IMR-90 (cell line): ENCODE results near the gene IL10. TPM values are rescaled to one million over a fixed set of nuclear protein-coding genes. Genes with fewer than 3 reads are reported as not detected.

Experiments
- ATAC-seq: fragments of 200-7000 bp; cut with Tn5 transposase; 2 replicates; pipeline ENCODE4 v1.9.1; 2020; ENCODE audit warnings: low read depth, mild to moderate bottlenecking, moderate library complexity
- BruUV-seq: library from RNA; stranded (reverse); fragments of 400-500 nt; replicated peaks from 2 replicates; lab custom pipeline; 2021; lab: Mats Ljungman, UMichigan
- CTCF ChIA-PET: fragments of 300-600 bp; formaldehyde crosslinking; extraction: SDS; loops from one replicate; lab custom pipeline; 2021; ENCODE audit warnings: antibody characterized with exemption; lab: Yijun Ruan, JAX
- POLR2A ChIA-PET: fragments of 300-600 bp; sonication (Branson Sonifier 250); formaldehyde crosslinking; loops from one replicate; lab custom pipeline; 2022; ENCODE audit warnings: antibody characterized with exemption; ENCODE audit not compliant: unreplicated experiment; lab: Charles Lee
- DNase-seq: peaks from one replicate; pipeline ENCODE4 v3.0.0; 2013
- H2AFZ ChIP-seq: replicated peaks from 2 replicates; pipeline ENCODE3; 2013; ENCODE audit warnings: low read length, mild to moderate bottlenecking; ENCODE audit not compliant: poor library complexity
- H2AK5ac ChIP-seq: 2 replicates; pipeline ENCODE4 v1.6.1; 2013; ENCODE audit warnings: low read depth, low read length, inconsistent platforms
- H2AK9ac ChIP-seq: replicated peaks from 2 replicates; pipeline ENCODE3; 2013; ENCODE audit warnings: mild to moderate bottlenecking, low read depth, low read length, moderate library complexity; ENCODE audit not compliant: poor library complexity
- H2BK120ac ChIP-seq: 2 replicates; pipeline ENCODE4 v1.6.1; 2013; ENCODE audit warnings: low read depth, low read length, inconsistent platforms
- H2BK15ac ChIP-seq: 3 replicates; pipeline ENCODE4 v1.6.1; 2013; ENCODE audit warnings: low read depth, low read length, inconsistent platforms
- H2BK20ac ChIP-seq: 2 replicates; pipeline ENCODE4 v1.6.1; 2013; ENCODE audit warnings: low read depth, mild to moderate bottlenecking, inconsistent platforms, low read length, moderate library complexity
- H2BK5ac ChIP-seq: 2 replicates; pipeline ENCODE4 v1.6.1; 2013; ENCODE audit warnings: mild to moderate bottlenecking, low read depth, low read length, inconsistent platforms; ENCODE audit not compliant: poor library complexity, severe bottlenecking
- H3K14ac ChIP-seq: replicated peaks from 2 replicates; pipeline ENCODE4 v1.6.1; 2013; ENCODE audit warnings: low read depth, low read length, inconsistent platforms
- H3K18ac ChIP-seq: 2 replicates; pipeline ENCODE4 v1.6.1; 2013; ENCODE audit warnings: low read depth, low read length, control low read depth
- H3K23ac ChIP-seq: 2 replicates; pipeline ENCODE4 v1.6.1; 2013; ENCODE audit warnings: low read depth, low read length, inconsistent platforms
- H3K27ac ChIP-seq: 2 replicates; pipeline ENCODE4 v1.5.1; 2013; ENCODE audit warnings: mild to moderate bottlenecking, control low read depth, low read length; ENCODE audit not compliant: insufficient read depth
- H3K27me3 ChIP-seq: 2 replicates; pipeline ENCODE4 v1.6.1; 2013; ENCODE audit warnings: low read length; ENCODE audit not compliant: control insufficient read depth, insufficient read depth
- H3K36me3 ChIP-seq: 2 replicates; pipeline ENCODE4 v1.6.1; 2013; ENCODE audit warnings: low read length, mixed read lengths; ENCODE audit not compliant: control insufficient read depth, insufficient read depth
- H3K4ac ChIP-seq: 2 replicates; pipeline ENCODE4 v1.6.1; 2013; ENCODE audit warnings: low read depth, low read length, inconsistent platforms
- H3K4me1 ChIP-seq: 2 replicates; pipeline ENCODE4 v1.6.1; 2013; ENCODE audit warnings: low read length, mixed read lengths; ENCODE audit not compliant: control insufficient read depth, insufficient read depth
- H3K4me2 ChIP-seq: 2 replicates; pipeline ENCODE4 v1.6.1; 2013; ENCODE audit warnings: low read depth, mild to moderate bottlenecking, control low read depth, low read length, moderate library complexity
- H3K4me3 ChIP-seq: 2 replicates; pipeline ENCODE4 v1.5.1; 2013; ENCODE audit warnings: low read depth, mild to moderate bottlenecking, control low read depth, low read length, moderate library complexity; ENCODE audit not compliant: insufficient read depth
- H3K56ac ChIP-seq: 2 replicates; pipeline ENCODE4 v1.6.1; 2013; ENCODE audit warnings: low read length, inconsistent platforms; ENCODE audit not compliant: insufficient read depth; ENCODE audit errors: extremely low read depth
- H3K79me1 ChIP-seq, 2 experiments: 2 replicates each; pipeline ENCODE4 v1.6.1; 2013; ENCODE audit warnings: low read length in 2 of 2, inconsistent platforms in 1 of 2, low read depth in 1 of 2
- H3K9ac ChIP-seq: 2 replicates; pipeline ENCODE4 v1.6.1; 2013; ENCODE audit warnings: low read depth, low read length, control low read depth
- H3K9me1 ChIP-seq: 2 replicates; pipeline ENCODE4 v1.6.1; 2013; ENCODE audit warnings: low read length, inconsistent platforms; ENCODE audit not compliant: insufficient read depth
- H3K9me3 ChIP-seq: 2 replicates; pipeline ENCODE4 v1.6.1; 2013; ENCODE audit warnings: low read length; ENCODE audit not compliant: control insufficient read depth, insufficient read depth
- H4K20me1 ChIP-seq: 2 replicates; pipeline ENCODE4 v1.6.1; 2013; ENCODE audit warnings: low read length, inconsistent platforms; ENCODE audit not compliant: insufficient read depth
- H4K5ac ChIP-seq: 2 replicates; pipeline ENCODE4 v1.6.1; 2013; ENCODE audit warnings: mild to moderate bottlenecking, low read depth, low read length, control low read depth
- H4K8ac ChIP-seq, 2 experiments: 2 replicates each; pipeline ENCODE4 v1.6.1; 2013; ENCODE audit warnings: low read depth in 2 of 2, low read length in 2 of 2, control low read depth in 1 of 2, inconsistent platforms in 1 of 2
- H4K91ac ChIP-seq: 2 replicates; pipeline ENCODE4 v1.6.1; 2013; ENCODE audit warnings: low read depth, low read length, inconsistent platforms; ENCODE audit not compliant: insufficient read depth
- CTCF ChIP-seq: conservative IDR thresholded peaks from 2 replicates; pipeline ENCODE4 v1.5.1; 2012; ENCODE audit warnings: mild to moderate bottlenecking, low read depth, low read length, improper control_type of control experiment
- MAFK ChIP-seq: IDR thresholded peaks from 2 replicates; pipeline ENCODE4 v1.6.1; 2012; ENCODE audit warnings: low read depth, low read length, improper control_type of control experiment
- MAZ ChIP-seq: IDR thresholded peaks from 2 replicates; pipeline ENCODE4 v1.6.1; 2012; ENCODE audit warnings: low read depth, mild to moderate bottlenecking, low read length, improper control_type of control experiment, moderate library complexity, borderline replicate concordance
- MXI1 ChIP-seq: IDR thresholded peaks from 2 replicates; pipeline ENCODE4 v1.6.1; 2012; ENCODE audit warnings: low read depth, mild to moderate bottlenecking, low read length, moderate library complexity, borderline replicate concordance
- POLR2A ChIP-seq: IDR thresholded peaks from 2 replicates; pipeline ENCODE4 v1.6.1; 2012; ENCODE audit warnings: mild to moderate bottlenecking, low read depth, low read length
- RAD21 ChIP-seq: IDR thresholded peaks from 2 replicates; pipeline ENCODE4 v1.6.1; 2012; ENCODE audit warnings: low read length, improper control_type of control experiment
- RCOR1 ChIP-seq: IDR thresholded peaks from 2 replicates; pipeline ENCODE4 v1.6.1; 2012; ENCODE audit warnings: mild to moderate bottlenecking, low read length, improper control_type of control experiment; ENCODE audit not compliant: insufficient replicate concordance
- USF2 ChIP-seq: fragments of 150-350 bp; IDR thresholded peaks from 2 replicates; pipeline ENCODE4 v1.6.1; 2017; ENCODE audit warnings: mild to moderate bottlenecking, antibody characterized with exemption, low read length, low read depth
- WGBS, 2 experiments: methylation state at CpG; one replicate each; pipeline versions ENCODE4 v1.1.5 to v1.1.7; 2013; ENCODE audit warnings: missing lambda C conversion rate in 2 of 2; ENCODE audit not compliant: insufficient read length in 1 of 2; ENCODE audit errors: extremely low coverage in 2 of 2; 5-methylcytosine and 5-hydroxymethylcytosine counted together
- dilution Hi-C: fragments of 300-500 bp; cut with HindIII; formaldehyde crosslinking; loops from one replicate; pipeline ENCODE4 v1.14.3; 2018; ENCODE audit warnings: low sequenced_read_pairs; ENCODE audit not compliant: unreplicated experiment
- in situ Hi-C: fragments of 300-500 bp; cut with MboI; formaldehyde crosslinking; loops from 3 replicates; pipeline ENCODE4 v1.14.3; 2019; ENCODE audit warnings: low sequenced_read_pairs, inconsistent platforms, mixed read lengths
- intact Hi-C: fragments of 100-400 bp; cut with micrococcal nuclease; formaldehyde crosslinking; loops from 2 replicates; pipeline ENCODE4 v1.10.0; 2022
- polyA plus RNA-seq, 3 experiments: library from polyadenylated mRNA; depleted of rRNA; stranded (reverse); fragments of >200 nt; gene quantifications; 2 replicates each; pipeline ENCODE4 v1.2.3, GENCODE V29; 2012; ENCODE audit warnings: low replicate concordance in 1 of 3
- total RNA-seq: library from RNA; depleted of rRNA; stranded (reverse); fragments of >200 nt; gene quantifications from 2 replicates; pipeline ENCODE4 v1.2.3, GENCODE V29; 2012

Gene IL10
- total and polyA plus RNA-seq, 2 of the 4 experiments (the other 2 are of a cell fraction): not detected

GRCh38 chr1:206794294-206794908 is 22.1 kb upstream of the IL10 start:
- Histone ChIP-seq H3K9me1 (peaks cover 17% of the 10 kb centered on the region; the same call in 1 of the 2 replicates), H3K27ac (no peak overlapping the region), H3K9me3 (no peaks in the 10 kb centered on the region), H3K14ac (no peak overlapping the region), H3K18ac (no peak overlapping the region), H3K4me1 (peaks cover 5% of the 10 kb centered on the region), H3K56ac (no peak overlapping the region), H2BK120ac (no peak overlapping the region), H3K4me3 (no peak overlapping the region), H4K5ac (no peak overlapping the region), H2AK9ac (peak overlapping the region; percentile 30), H4K91ac (no peak overlapping the region; the same call in 1 of the 2 replicates), H3K4me2 (no peak overlapping the region), H3K36me3 (no peaks in the 10 kb centered on the region), H2AK5ac (peak overlapping the region; percentile 64), H2BK5ac (no peak overlapping the region), H4K20me1 (no peaks in the 10 kb centered on the region), H2BK20ac (peak overlapping the region; percentile 39; the same call in 1 of the 2 replicates), H3K4ac (no peak overlapping the region), H2AFZ (no peak overlapping the region), H3K9ac (no peak overlapping the region), H3K27me3 (no peaks in the 10 kb centered on the region), H2BK15ac (peak overlapping the region; percentile 36; the same call in 1 of the 3 replicates), H3K79me1 (no peaks in the 10 kb centered on the region), H4K8ac (no peak overlapping the region), H3K23ac (no peak overlapping the region)
- TF ChIP-seq RCOR1: no peak
- no peak for TF ChIP-seq POLR2A
- no peak for TF ChIP-seq MAZ
- no peak for TF ChIP-seq MAFK
- TF ChIP-seq USF2: no peak
- no peak for TF ChIP-seq MXI1
- TF ChIP-seq RAD21: no peak
- TF ChIP-seq CTCF: no peak
- dilution Hi-C loops: no loop called here
- BruUV-seq: no TSS peak
- DNase-seq (no peak), ATAC-seq (no peak)
- ChIA-PET POLR2A (no interaction called here), CTCF (interaction anchor here (0.6 kb wide), 1 partner anchor 126 kb away, joined by 3 read pairs; no protein-coding TSS in a partner anchor)
- intact Hi-C loops: no loop called here
- WGBS, 2 experiments: 95% methylated on average over 4 of the region's 11 CpGs; no CpG with 5 or more reads in 1 of the 2 experiments
- in situ Hi-C loops: no loop called here
